ENCODE data around the gene TP53. TPM values are rescaled to one million over a fixed set of nuclear protein-coding genes. Genes with fewer than 3 reads are reported as not detected.

Gene TP53
- polyA plus RNA-seq, 3 donors from 2014 or later = 17.0 to 39.7 (median 18.7) TPM

DNA sequence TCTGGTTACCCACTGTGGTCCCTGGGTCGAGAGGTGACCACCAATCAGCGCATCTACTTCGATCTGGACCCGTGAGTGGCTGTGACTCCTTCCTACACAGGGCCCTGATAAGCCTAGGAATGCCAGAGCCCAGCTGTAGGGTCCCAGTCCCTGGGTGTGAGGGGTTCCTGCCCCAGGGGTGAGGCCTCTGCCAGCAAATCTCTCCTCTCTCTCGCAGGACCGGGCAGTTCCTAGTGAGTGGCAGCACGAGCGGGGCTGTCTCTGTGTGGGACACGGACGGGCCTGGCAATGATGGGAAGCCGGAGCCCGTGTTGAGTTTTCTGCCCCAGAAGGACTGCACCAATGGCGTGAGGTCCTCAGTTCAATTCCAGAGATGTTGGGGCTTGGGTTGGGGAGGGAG is 15.5 kb upstream of the TP53 start:
- Mint-ChIP-seq H3K9me3 (no peaks in the 10 kb centered on the region), H3K27me3 (ENCODE audit: low read depth in 3 of 3) (peaks cover 10 to 20% (median 18%) of the 10 kb centered on the region in 3 donors), H3K36me3 (peaks cover 20 to 28% (median 20%) of the 10 kb centered on the region in 3 donors), H3K4me3 (no peak overlapping the region), H3K4me1 (peaks cover 17 to 19% of the 10 kb centered on the region in 2 donors), H3K27ac (no peak overlapping the region)
- no peak for DNase-seq

DNA sequence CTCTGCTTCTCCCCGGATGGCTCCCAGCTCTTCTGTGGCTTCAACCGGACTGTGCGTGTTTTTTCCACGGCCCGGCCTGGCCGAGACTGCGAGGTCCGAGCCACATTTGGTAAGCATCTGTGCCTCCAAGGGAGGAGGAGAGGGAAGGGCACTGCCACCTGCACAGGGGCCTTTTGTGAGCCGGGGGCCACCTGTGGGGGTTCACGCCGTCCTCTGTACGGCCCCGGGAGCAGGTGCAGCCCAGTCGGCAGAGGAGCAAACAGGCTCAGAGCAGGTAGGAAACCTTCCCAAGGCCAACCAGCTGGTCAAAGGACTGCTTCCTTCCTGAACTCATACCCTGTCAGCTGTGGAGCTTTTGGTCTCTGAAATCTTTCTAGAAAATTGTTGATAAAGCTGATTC is 14.4 kb upstream of the TP53 start:
- peaks cover 21 to 31% (median 23%) of the 10 kb centered on the region in 3 donors for H3K36me3 Mint-ChIP-seq
- no peaks in the 10 kb centered on the region for H3K9me3 Mint-ChIP-seq
- H3K4me3 Mint-ChIP-seq = no peak overlapping the region
- no peak for DNase-seq
- peaks cover 17 to 19% of the 10 kb centered on the region in 2 donors for H3K4me1 Mint-ChIP-seq
- peaks cover 10 to 17% (median 13%) of the 10 kb centered on the region in 3 donors for H3K27me3 Mint-ChIP-seq (ENCODE audit: low read depth in 3 of 3)
- H3K27ac Mint-ChIP-seq = no peak overlapping the region

DNA sequence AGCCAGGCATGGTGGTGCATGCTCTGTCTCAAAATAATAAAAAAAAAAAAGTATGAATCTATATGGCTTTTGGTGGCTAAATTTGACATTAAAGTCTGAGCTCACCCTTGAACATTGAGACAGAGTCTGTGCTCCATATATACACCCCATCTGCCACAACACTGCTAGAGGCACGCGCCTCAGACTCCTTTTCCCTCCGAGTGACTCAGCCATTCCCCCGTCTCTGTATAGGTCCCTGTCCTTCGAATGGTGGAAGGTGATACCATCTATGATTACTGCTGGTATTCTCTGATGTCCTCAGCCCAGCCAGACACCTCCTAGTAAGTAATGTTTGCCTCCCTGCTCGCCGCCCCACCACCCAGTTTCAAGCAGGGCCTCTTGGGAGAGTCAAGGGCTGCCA is 13.2 kb upstream of the TP53 start:
- no peak overlapping the region for H3K4me3 Mint-ChIP-seq
- H3K36me3 Mint-ChIP-seq = peaks cover 30 to 40% (median 31%) of the 10 kb centered on the region in 3 donors
- H3K27ac Mint-ChIP-seq = peak overlapping the region in 1 of 6 donors; percentile 53
- H3K4me1 Mint-ChIP-seq = peaks cover 10 to 14% of the 10 kb centered on the region in 2 donors
- DNase-seq = no peak
- H3K27me3 Mint-ChIP-seq (ENCODE audit: low read depth in 3 of 3) = peaks cover 4 to 11% (median 7%) of the 10 kb centered on the region in 3 donors
- no peaks in the 10 kb centered on the region for H3K9me3 Mint-ChIP-seq

DNA sequence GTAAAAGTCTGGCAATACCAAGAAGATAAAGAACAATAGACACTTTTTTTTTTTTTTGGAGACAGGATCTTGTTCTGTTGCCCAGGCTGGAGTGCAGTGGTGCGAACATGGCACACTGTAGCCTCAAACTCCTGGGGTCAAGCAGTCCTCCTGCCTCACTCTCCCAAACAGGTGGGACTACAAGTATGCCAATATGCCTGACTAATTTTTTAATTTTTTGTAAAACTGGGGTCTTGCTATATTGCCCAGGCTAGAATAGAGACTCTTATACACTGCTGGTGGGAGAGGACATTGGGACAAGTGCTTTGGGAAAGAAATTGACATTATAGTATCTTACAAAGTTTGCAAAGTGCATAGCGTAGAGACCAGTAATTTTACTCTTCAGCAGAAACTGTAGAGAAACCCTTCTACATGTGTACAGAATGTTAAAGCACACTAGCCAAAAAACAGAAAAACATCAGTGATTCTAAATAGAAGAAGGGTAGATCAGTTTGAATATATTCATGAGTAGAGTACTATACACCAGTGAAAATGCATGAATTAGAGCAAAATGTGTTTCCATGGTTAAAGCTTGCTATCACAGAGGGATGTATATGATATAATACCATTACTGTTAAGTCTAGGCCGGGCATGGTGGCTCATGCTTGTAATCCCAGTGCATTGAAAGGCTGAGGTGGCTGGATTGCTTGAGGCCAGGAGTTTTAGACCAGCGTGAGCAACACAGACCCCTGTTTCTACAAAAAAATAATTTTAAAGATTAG is 10.7 kb upstream of the TP53 start:
- H3K9me3 Mint-ChIP-seq = no peaks in the 10 kb centered on the region
- DNase-seq = no peak
- H3K4me3 Mint-ChIP-seq = no peak overlapping the region
- peaks cover 0 to 7% (median 5%) of the 10 kb centered on the region in 3 donors for H3K27me3 Mint-ChIP-seq (ENCODE audit: low read depth in 3 of 3)
- no peaks in the 10 kb centered on the region for H3K4me1 Mint-ChIP-seq
- H3K27ac Mint-ChIP-seq = no peak overlapping the region
- H3K36me3 Mint-ChIP-seq = peaks cover 34 to 39% (median 37%) of the 10 kb centered on the region in 3 donors

DNA sequence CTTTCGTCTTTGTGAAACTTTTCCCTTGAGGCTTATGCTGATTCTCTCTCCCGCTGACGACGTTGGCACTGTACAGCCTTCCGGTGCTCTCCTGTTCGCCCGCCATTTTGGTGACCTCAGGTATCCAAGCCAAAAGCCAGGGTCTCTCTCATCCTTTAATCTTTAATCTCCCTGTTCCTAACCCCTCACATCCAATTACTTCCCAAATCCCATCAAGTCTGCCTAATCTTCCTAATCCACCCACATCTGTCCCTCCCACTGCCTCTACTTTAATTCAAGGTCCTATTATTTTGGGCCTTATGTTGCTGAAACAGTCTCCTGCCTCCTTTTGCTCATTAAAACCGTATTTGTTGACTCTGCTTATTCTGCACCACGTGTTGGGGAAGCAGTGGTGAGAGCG is 8.3 kb upstream of the TP53 start:
- Mint-ChIP-seq H3K4me1 (no peaks in the 10 kb centered on the region), H3K9me3 (no peaks in the 10 kb centered on the region), H3K36me3 (peaks cover 24 to 29% (median 25%) of the 10 kb centered on the region in 3 donors), H3K4me3 (no peak overlapping the region), H3K27ac (peak overlapping the region in 1 of 6 donors; percentile 6), H3K27me3 (ENCODE audit: low read depth in 3 of 3) (peaks cover 0 to 2% (median 2%) of the 10 kb centered on the region in 3 donors)
- no peak for DNase-seq

DNA sequence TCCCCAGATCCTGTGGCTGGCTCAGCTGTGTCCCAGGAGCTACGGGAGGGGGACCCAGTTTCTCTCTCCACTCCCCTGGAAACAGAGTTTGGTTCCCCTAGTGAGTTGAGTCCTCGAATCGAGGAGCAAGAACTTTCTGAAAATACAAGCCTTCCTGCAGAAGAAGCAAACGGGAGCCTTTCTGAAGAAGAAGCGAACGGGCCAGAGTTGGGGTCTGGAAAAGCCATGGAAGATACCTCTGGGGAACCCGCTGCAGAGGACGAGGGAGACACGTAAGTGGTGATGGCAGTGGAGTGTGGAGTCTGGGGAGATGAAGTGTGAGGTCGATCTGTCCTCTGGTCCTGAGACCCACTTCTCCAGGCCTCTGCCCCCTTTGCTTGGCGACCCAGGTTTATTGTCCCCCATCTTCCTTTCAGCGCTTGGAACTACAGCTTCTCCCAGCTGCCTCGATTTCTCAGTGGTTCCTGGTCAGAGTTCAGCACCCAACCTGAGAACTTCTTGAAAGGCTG is 1.6 kb upstream of the TP53 start:
- Mint-ChIP-seq H3K4me1 (peaks cover 43 to 59% of the 10 kb centered on the region in 2 donors), H3K9me3 (no peaks in the 10 kb centered on the region), H3K36me3 (peaks cover 3 to 8% (median 7%) of the 10 kb centered on the region in 3 donors), H3K4me3 (peak overlapping the region; percentile 96 to 100 (median 98)), H3K27ac (peak overlapping the region; percentile 99 to 100 (median 100)), H3K27me3 (ENCODE audit: low read depth in 3 of 3) (peaks cover 12 to 17% (median 14%) of the 10 kb centered on the region in 3 donors)
- DNase-seq = no peak

DNA sequence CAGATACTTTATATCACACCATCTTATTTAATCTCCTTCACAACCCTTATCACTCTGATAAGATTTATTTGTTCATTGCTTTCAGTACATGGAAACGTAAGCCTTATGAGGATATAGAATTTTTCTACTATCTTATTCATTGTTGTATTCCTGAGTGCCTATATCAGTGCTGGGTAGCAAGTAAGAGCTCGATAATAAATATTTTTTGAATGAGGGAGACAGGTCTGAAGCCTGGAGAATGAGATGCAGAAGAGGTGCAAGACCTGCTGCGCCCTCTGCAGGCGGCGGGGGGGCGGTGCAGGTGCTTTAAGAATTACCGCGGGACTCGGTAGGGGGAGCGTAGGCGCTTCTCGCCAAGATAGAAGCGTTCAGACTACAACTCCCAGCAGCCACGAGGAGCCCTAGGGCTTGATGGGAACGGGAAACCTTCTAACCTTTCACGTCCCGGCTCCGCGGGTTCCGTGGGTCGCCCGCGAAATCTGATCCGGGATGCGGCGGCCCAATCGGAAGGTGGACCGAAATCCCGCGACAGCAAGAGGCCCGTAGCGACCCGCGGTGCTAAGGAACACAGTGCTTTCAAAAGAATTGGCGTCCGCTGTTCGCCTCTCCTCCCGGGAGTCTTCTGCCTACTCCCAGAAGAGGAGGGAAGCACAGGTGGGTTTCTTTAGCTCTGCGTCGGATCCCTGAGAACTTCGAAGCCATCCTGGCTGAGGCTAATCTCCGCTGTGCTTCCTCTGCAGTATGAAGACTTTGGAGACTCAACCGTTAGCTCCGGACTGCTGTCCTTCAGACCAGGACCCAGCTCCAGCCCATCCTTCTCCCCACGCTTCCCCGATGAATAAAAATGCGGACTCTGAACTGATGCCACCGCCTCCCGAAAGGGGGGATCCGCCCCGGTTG is 868 bp upstream of the TP53 start, which contains the start of gene WRAP53:
TSS of gene WRAP53 (plus strand) at position 570 of the 900 bp plus-strand sequence. CDS start at position 742, 172 bp downstream.
- H3K27me3 Mint-ChIP-seq (ENCODE audit: low read depth in 3 of 3) = peaks cover 12 to 17% (median 14%) of the 10 kb centered on the region in 3 donors
- peak within 1 kb of the TSS; percentile 99 to 100 (median 100) for H3K27ac Mint-ChIP-seq
- peaks cover 45 to 61% of the 10 kb centered on the region in 2 donors for H3K4me1 Mint-ChIP-seq
- peak within 1 kb of the TSS; percentile 96 to 100 (median 98) for H3K4me3 Mint-ChIP-seq
- H3K9me3 Mint-ChIP-seq = no peaks in the 10 kb centered on the region
- DNase-seq = peak; percentile 93 to 95 (median 95)
- peaks cover 3 to 4% (median 4%) of the 10 kb centered on the region in 3 donors for H3K36me3 Mint-ChIP-seq

DNA sequence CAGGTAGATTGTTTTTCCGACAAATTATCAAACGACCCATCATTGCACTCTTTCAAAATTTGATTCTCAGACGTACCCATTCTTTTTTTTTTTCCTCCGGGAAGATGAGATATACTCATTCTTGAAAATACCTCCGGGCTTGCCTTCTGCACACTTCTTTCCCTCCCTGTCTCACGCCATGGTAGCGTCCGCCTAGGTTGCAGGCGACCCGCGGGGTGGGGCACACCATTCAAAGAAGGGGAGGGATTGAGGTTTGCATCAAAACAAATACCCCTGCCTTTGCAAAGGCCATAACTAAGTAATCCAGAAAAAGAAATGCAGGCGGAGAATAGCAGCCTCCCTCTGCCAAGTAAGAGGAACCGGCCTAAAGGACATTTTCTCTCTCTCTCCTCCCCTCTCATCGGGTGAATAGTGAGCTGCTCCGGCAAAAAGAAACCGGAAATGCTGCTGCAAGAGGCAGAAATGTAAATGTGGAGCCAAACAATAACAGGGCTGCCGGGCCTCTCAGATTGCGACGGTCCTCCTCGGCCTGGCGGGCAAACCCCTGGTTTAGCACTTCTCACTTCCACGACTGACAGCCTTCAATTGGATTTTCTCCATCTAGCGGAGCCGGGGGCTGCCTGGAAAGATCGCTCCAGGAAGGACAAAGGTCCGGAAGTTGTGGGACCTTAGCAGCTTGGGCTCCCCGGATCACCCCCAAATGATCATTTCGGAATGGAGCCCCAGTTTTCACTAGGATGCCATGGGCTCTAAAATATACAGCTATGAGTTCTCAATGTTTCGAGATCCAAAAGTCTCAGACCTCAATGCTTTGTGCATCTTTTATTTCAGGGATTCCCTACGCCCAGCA is 843 bp downstream of the TP53 start:
- Mint-ChIP-seq H3K4me1 (peaks cover 46 to 67% of the 10 kb centered on the region in 2 donors), H3K9me3 (no peaks in the 10 kb centered on the region), H3K4me3 (peak overlapping the region; percentile 96 to 100 (median 98)), H3K27ac (peak overlapping the region; percentile 99 to 100 (median 100)), H3K36me3 (peaks cover 0 to 4% (median 0%) of the 10 kb centered on the region in 3 donors), H3K27me3 (ENCODE audit: low read depth in 3 of 3) (peaks cover 12 to 17% (median 14%) of the 10 kb centered on the region in 3 donors)
- peak; percentile 89 to 91 (median 91) for DNase-seq

DNA sequence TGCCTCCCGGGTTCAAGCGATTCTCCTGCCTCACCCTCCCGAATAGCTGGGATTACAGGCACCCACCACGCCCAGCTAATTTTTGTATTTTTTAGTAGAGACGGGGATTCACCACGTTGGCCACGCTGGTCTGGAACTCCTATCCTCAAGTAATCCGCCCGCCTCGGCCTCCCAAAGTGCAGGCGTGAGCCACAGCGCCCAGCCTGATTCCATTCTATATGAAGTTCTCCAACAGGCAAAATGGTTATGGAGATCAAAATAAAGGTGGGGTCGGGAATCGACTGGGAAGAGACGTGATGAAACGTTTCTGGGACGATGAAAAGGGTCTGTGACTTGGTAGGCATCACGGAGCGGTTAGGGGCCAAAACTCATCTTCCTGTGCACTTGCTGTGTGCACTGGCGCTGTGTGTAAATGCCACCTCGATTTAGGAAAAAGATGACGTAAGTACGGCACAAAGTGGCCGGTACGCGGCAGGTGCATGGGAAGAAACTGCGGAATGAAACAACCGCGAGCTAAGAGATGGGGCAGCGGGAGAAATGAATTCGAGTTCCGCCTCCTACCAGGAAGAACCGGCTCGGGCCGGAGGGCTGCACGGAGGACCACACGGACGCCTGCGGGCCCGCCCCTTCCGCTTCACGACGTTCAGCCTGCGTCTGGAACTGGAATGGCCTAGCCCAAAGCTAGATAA is 1.6 kb downstream of the TP53 start:
- no peaks in the 10 kb centered on the region for H3K9me3 Mint-ChIP-seq
- H3K36me3 Mint-ChIP-seq = peaks cover 0 to 4% (median 0%) of the 10 kb centered on the region in 3 donors
- H3K27me3 Mint-ChIP-seq (ENCODE audit: low read depth in 3 of 3) = peaks cover 12 to 17% (median 14%) of the 10 kb centered on the region in 3 donors
- peak; percentile 89 to 94 (median 93) for DNase-seq
- peaks cover 46 to 67% of the 10 kb centered on the region in 2 donors for H3K4me1 Mint-ChIP-seq
- peak overlapping the region; percentile 96 to 100 (median 98) for H3K4me3 Mint-ChIP-seq
- H3K27ac Mint-ChIP-seq = peak overlapping the region; percentile 99 to 100 (median 100)

DNA sequence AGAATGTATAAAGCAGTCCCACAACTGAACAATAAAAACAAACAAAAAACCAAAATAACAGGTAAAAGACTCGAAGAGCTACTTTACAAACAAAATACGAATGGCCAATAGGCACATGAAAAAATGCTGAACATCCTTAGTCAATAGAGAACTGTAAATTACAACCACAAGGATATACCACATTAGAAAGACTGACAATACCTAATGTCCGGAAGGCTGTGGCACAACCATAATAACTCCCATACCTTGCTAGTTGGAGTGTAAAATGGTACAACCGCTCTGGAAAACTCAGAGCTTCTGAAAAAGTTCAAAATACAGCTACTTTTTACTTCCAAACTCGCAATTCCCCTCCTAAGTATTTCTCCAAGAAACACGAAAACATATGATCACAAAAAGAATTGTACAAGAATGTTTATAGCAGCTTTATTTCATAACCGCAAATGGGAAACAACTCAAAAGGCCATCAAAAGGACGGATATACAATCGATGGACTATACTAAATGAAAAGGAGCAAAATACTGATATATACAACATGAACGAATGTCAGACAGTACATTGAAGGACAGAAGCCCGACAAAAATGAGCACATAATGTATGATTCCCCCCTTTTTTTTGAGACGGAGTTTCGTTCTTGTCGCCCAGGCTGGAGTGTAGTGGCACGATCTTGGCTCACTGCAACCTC is 2.3 kb downstream of the TP53 start:
- Mint-ChIP-seq H3K36me3 (peaks cover 0 to under 1% (median 0%) of the 10 kb centered on the region in 3 donors), H3K4me1 (peaks cover 44 to 62% of the 10 kb centered on the region in 2 donors), H3K27me3 (ENCODE audit: low read depth in 3 of 3) (peaks cover 12 to 17% (median 14%) of the 10 kb centered on the region in 3 donors), H3K4me3 (peak overlapping the region; percentile 96 to 100 (median 98)), H3K9me3 (no peaks in the 10 kb centered on the region), H3K27ac (peak overlapping the region; percentile 99 to 100 (median 100))
- no peak for DNase-seq

DNA sequence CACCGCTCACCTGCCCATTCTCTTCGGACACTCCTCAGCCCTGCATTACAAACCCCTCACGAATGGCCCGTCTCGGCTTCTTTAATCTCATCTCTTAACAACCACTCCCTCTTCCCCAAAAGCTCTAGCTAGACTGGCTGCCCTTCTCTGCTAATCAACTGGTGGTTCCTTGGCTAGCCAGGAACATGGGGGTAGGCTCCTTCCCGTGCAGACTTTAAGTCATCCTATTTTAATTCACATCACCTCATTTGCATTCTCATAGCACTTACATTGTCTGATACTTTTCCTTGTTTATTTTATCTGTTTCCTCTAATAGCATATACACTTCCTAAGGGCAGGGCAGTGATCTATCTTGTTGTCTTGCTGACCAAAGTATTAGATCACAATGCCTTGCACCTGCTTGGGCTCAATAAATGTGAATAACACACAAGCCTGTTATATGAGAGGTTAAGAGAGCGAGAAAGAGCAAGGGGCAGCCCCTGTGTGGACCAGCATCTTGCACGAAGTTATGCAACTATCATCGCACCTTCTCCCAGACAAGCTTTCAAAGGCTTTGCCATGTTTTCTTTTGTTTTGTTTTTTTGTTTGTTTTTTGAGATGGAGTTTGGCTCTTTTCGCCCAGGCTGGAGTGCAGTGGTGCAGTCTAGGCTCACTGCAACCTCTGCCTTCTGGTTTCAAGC is 9.8 kb downstream of the TP53 start:
- Mint-ChIP-seq H3K4me3 (no peak overlapping the region), H3K36me3 (peaks cover 12 to 27% (median 26%) of the 10 kb centered on the region in 3 donors), H3K27ac (peak overlapping the region in 3 of 6 donors; percentile 23 to 26 (median 24)), H3K4me1 (peaks cover 4% of the 10 kb centered on the region in 2 donors), H3K27me3 (ENCODE audit: low read depth in 3 of 3) (no peaks in the 10 kb centered on the region), H3K9me3 (peaks cover 0 to 3% (median 0%) of the 10 kb centered on the region in 6 donors)
- DNase-seq = no peak

Measured in immature natural killer cell (primary cell).